IMR-90 (cell line): ENCODE data around the gene PDGFD. TPM values are rescaled to one million over a fixed set of nuclear protein-coding genes. Genes with fewer than 3 reads are reported as not detected.

Source experiments
- ATAC-seq: fragments of 200-7000 bp; cut with Tn5 transposase; 2 replicates; pipeline ENCODE4 v1.9.1; 2020; ENCODE audit warnings: low read depth, mild to moderate bottlenecking, moderate library complexity
- BruUV-seq: library from RNA; stranded (reverse); fragments of 400-500 nt; replicated peaks from 2 replicates; lab custom pipeline; 2021; lab: Mats Ljungman, UMichigan
- CTCF ChIA-PET: fragments of 300-600 bp; formaldehyde crosslinking; extraction: SDS; loops from one replicate; lab custom pipeline; 2021; ENCODE audit warnings: antibody characterized with exemption; lab: Yijun Ruan, JAX
- POLR2A ChIA-PET: fragments of 300-600 bp; sonication (Branson Sonifier 250); formaldehyde crosslinking; loops from one replicate; lab custom pipeline; 2022; ENCODE audit warnings: antibody characterized with exemption; ENCODE audit not compliant: unreplicated experiment; lab: Charles Lee
- DNase-seq: peaks from one replicate; pipeline ENCODE4 v3.0.0; 2013
- H2AFZ ChIP-seq: replicated peaks from 2 replicates; pipeline ENCODE3; 2013; ENCODE audit warnings: low read length, mild to moderate bottlenecking; ENCODE audit not compliant: poor library complexity
- H2AK5ac ChIP-seq: 2 replicates; pipeline ENCODE4 v1.6.1; 2013; ENCODE audit warnings: low read depth, low read length, inconsistent platforms
- H2AK9ac ChIP-seq: replicated peaks from 2 replicates; pipeline ENCODE3; 2013; ENCODE audit warnings: mild to moderate bottlenecking, low read depth, low read length, moderate library complexity; ENCODE audit not compliant: poor library complexity
- H2BK120ac ChIP-seq: 2 replicates; pipeline ENCODE4 v1.6.1; 2013; ENCODE audit warnings: low read depth, low read length, inconsistent platforms
- H2BK15ac ChIP-seq: 3 replicates; pipeline ENCODE4 v1.6.1; 2013; ENCODE audit warnings: low read depth, low read length, inconsistent platforms
- H2BK20ac ChIP-seq: 2 replicates; pipeline ENCODE4 v1.6.1; 2013; ENCODE audit warnings: low read depth, mild to moderate bottlenecking, inconsistent platforms, low read length, moderate library complexity
- H2BK5ac ChIP-seq: 2 replicates; pipeline ENCODE4 v1.6.1; 2013; ENCODE audit warnings: mild to moderate bottlenecking, low read depth, low read length, inconsistent platforms; ENCODE audit not compliant: poor library complexity, severe bottlenecking
- H3K14ac ChIP-seq: replicated peaks from 2 replicates; pipeline ENCODE4 v1.6.1; 2013; ENCODE audit warnings: low read depth, low read length, inconsistent platforms
- H3K18ac ChIP-seq: 2 replicates; pipeline ENCODE4 v1.6.1; 2013; ENCODE audit warnings: low read depth, low read length, control low read depth
- H3K23ac ChIP-seq: 2 replicates; pipeline ENCODE4 v1.6.1; 2013; ENCODE audit warnings: low read depth, low read length, inconsistent platforms
- H3K27ac ChIP-seq: 2 replicates; pipeline ENCODE4 v1.5.1; 2013; ENCODE audit warnings: mild to moderate bottlenecking, control low read depth, low read length; ENCODE audit not compliant: insufficient read depth
- H3K27me3 ChIP-seq: 2 replicates; pipeline ENCODE4 v1.6.1; 2013; ENCODE audit warnings: low read length; ENCODE audit not compliant: control insufficient read depth, insufficient read depth
- H3K36me3 ChIP-seq: 2 replicates; pipeline ENCODE4 v1.6.1; 2013; ENCODE audit warnings: low read length, mixed read lengths; ENCODE audit not compliant: control insufficient read depth, insufficient read depth
- H3K4ac ChIP-seq: 2 replicates; pipeline ENCODE4 v1.6.1; 2013; ENCODE audit warnings: low read depth, low read length, inconsistent platforms
- H3K4me1 ChIP-seq: 2 replicates; pipeline ENCODE4 v1.6.1; 2013; ENCODE audit warnings: low read length, mixed read lengths; ENCODE audit not compliant: control insufficient read depth, insufficient read depth
- H3K4me2 ChIP-seq: 2 replicates; pipeline ENCODE4 v1.6.1; 2013; ENCODE audit warnings: low read depth, mild to moderate bottlenecking, control low read depth, low read length, moderate library complexity
- H3K4me3 ChIP-seq: 2 replicates; pipeline ENCODE4 v1.5.1; 2013; ENCODE audit warnings: low read depth, mild to moderate bottlenecking, control low read depth, low read length, moderate library complexity; ENCODE audit not compliant: insufficient read depth
- H3K56ac ChIP-seq: 2 replicates; pipeline ENCODE4 v1.6.1; 2013; ENCODE audit warnings: low read length, inconsistent platforms; ENCODE audit not compliant: insufficient read depth; ENCODE audit errors: extremely low read depth
- H3K79me1 ChIP-seq, 2 experiments: 2 replicates each; pipeline ENCODE4 v1.6.1; 2013; ENCODE audit warnings: low read length in 2 of 2, inconsistent platforms in 1 of 2, low read depth in 1 of 2
- H3K9ac ChIP-seq: 2 replicates; pipeline ENCODE4 v1.6.1; 2013; ENCODE audit warnings: low read depth, low read length, control low read depth
- H3K9me1 ChIP-seq: 2 replicates; pipeline ENCODE4 v1.6.1; 2013; ENCODE audit warnings: low read length, inconsistent platforms; ENCODE audit not compliant: insufficient read depth
- H3K9me3 ChIP-seq: 2 replicates; pipeline ENCODE4 v1.6.1; 2013; ENCODE audit warnings: low read length; ENCODE audit not compliant: control insufficient read depth, insufficient read depth
- H4K20me1 ChIP-seq: 2 replicates; pipeline ENCODE4 v1.6.1; 2013; ENCODE audit warnings: low read length, inconsistent platforms; ENCODE audit not compliant: insufficient read depth
- H4K5ac ChIP-seq: 2 replicates; pipeline ENCODE4 v1.6.1; 2013; ENCODE audit warnings: mild to moderate bottlenecking, low read depth, low read length, control low read depth
- H4K8ac ChIP-seq, 2 experiments: 2 replicates each; pipeline ENCODE4 v1.6.1; 2013; ENCODE audit warnings: low read depth in 2 of 2, low read length in 2 of 2, control low read depth in 1 of 2, inconsistent platforms in 1 of 2
- H4K91ac ChIP-seq: 2 replicates; pipeline ENCODE4 v1.6.1; 2013; ENCODE audit warnings: low read depth, low read length, inconsistent platforms; ENCODE audit not compliant: insufficient read depth
- BHLHE40 ChIP-seq: fragments of 150-350 bp; IDR thresholded peaks from 2 replicates; pipeline ENCODE4 v1.6.1; 2016; ENCODE audit warnings: mild to moderate bottlenecking, low read depth, low read length
- CEBPB ChIP-seq: IDR thresholded peaks from 2 replicates; pipeline ENCODE4 v1.6.1; 2012; ENCODE audit warnings: low read depth, low read length, improper control_type of control experiment
- CHD1 ChIP-seq: IDR thresholded peaks from 2 replicates; pipeline ENCODE4 v1.6.1; 2012; ENCODE audit warnings: low read depth, low read length, improper control_type of control experiment
- FOS ChIP-seq: fragments of 150-350 bp; IDR thresholded peaks from 2 replicates; pipeline ENCODE4 v1.6.1; 2016; ENCODE audit warnings: low read depth, low read length
- MAFK ChIP-seq: IDR thresholded peaks from 2 replicates; pipeline ENCODE4 v1.6.1; 2012; ENCODE audit warnings: low read depth, low read length, improper control_type of control experiment
- MAZ ChIP-seq: IDR thresholded peaks from 2 replicates; pipeline ENCODE4 v1.6.1; 2012; ENCODE audit warnings: low read depth, mild to moderate bottlenecking, low read length, improper control_type of control experiment, moderate library complexity, borderline replicate concordance
- MXI1 ChIP-seq: IDR thresholded peaks from 2 replicates; pipeline ENCODE4 v1.6.1; 2012; ENCODE audit warnings: low read depth, mild to moderate bottlenecking, low read length, moderate library complexity, borderline replicate concordance
- NFE2L2 ChIP-seq: fragments of 150-350 bp; IDR thresholded peaks from 2 replicates; pipeline ENCODE4 v1.6.1; 2016; ENCODE audit warnings: low read depth, mild to moderate bottlenecking, low read length
- POLR2A ChIP-seq: IDR thresholded peaks from 2 replicates; pipeline ENCODE4 v1.6.1; 2012; ENCODE audit warnings: mild to moderate bottlenecking, low read depth, low read length
- RAD21 ChIP-seq: IDR thresholded peaks from 2 replicates; pipeline ENCODE4 v1.6.1; 2012; ENCODE audit warnings: low read length, improper control_type of control experiment
- RCOR1 ChIP-seq: IDR thresholded peaks from 2 replicates; pipeline ENCODE4 v1.6.1; 2012; ENCODE audit warnings: mild to moderate bottlenecking, low read length, improper control_type of control experiment; ENCODE audit not compliant: insufficient replicate concordance
- RFX5 ChIP-seq: IDR thresholded peaks from 2 replicates; pipeline ENCODE4 v1.8.0; 2012; ENCODE audit warnings: low read depth, mild to moderate bottlenecking, low read length, moderate library complexity
- SMC3 ChIP-seq: fragments of 150-350 bp; IDR thresholded peaks from 2 replicates; pipeline ENCODE4 v1.6.1; 2016; ENCODE audit warnings: low read depth, mild to moderate bottlenecking, antibody characterized with exemption, low read length, moderate library complexity
- USF2 ChIP-seq: fragments of 150-350 bp; IDR thresholded peaks from 2 replicates; pipeline ENCODE4 v1.6.1; 2017; ENCODE audit warnings: mild to moderate bottlenecking, antibody characterized with exemption, low read length, low read depth
- WGBS, 2 experiments: methylation state at CpG; one replicate each; pipeline versions ENCODE4 v1.1.5 to v1.1.7; 2013; ENCODE audit warnings: missing lambda C conversion rate in 2 of 2; ENCODE audit not compliant: insufficient read length in 1 of 2; ENCODE audit errors: extremely low coverage in 2 of 2; 5-methylcytosine and 5-hydroxymethylcytosine counted together
- dilution Hi-C: fragments of 300-500 bp; cut with HindIII; formaldehyde crosslinking; loops from one replicate; pipeline ENCODE4 v1.14.3; 2018; ENCODE audit warnings: low sequenced_read_pairs; ENCODE audit not compliant: unreplicated experiment
- in situ Hi-C: fragments of 300-500 bp; cut with MboI; formaldehyde crosslinking; loops from 3 replicates; pipeline ENCODE4 v1.14.3; 2019; ENCODE audit warnings: low sequenced_read_pairs, inconsistent platforms, mixed read lengths
- intact Hi-C: fragments of 100-400 bp; cut with micrococcal nuclease; formaldehyde crosslinking; loops from 2 replicates; pipeline ENCODE4 v1.10.0; 2022
- polyA plus RNA-seq, 3 experiments: library from polyadenylated mRNA; depleted of rRNA; stranded (reverse); fragments of >200 nt; gene quantifications; 2 replicates each; pipeline ENCODE4 v1.2.3, GENCODE V29; 2012; ENCODE audit warnings: low replicate concordance in 1 of 3
- total RNA-seq: library from RNA; depleted of rRNA; stranded (reverse); fragments of >200 nt; gene quantifications from 2 replicates; pipeline ENCODE4 v1.2.3, GENCODE V29; 2012
- TF ChIP-seq, protein P1 (sequence below): fragments of 150-350 bp; IDR thresholded peaks from 2 replicates; pipeline ENCODE4 v1.6.1; 2016; ENCODE audit warnings: low read depth, mild to moderate bottlenecking, low read length, moderate library complexity, borderline replicate concordance
- TF ChIP-seq, protein P2 (sequence below): conservative IDR thresholded peaks from 2 replicates; pipeline ENCODE4 v1.5.1; 2012; ENCODE audit warnings: mild to moderate bottlenecking, low read depth, low read length, improper control_type of control experiment

Gene PDGFD
- total and polyA plus RNA-seq, 2 of the 4 experiments (the other 2 are of a cell fraction) = 2.1 to 3.0 TPM

GRCh38 chr11:103906291-103906867 lies 257.6 kb downstream of the PDGFD start:
- Histone ChIP-seq H3K14ac (no peak overlapping the region), H4K91ac (no peak overlapping the region), H3K4me2 (no peak overlapping the region), H3K23ac (no peak overlapping the region), H2AK5ac (no peak overlapping the region), H2AK9ac (no peak overlapping the region), H3K27ac (no peak overlapping the region), H3K56ac (no peak overlapping the region), H2BK15ac (0 out of 3 replicates have a peak overlapping the region, but pooled peaks have one; percentile 52), H3K9me1 (no peaks in the 10 kb centered on the region), H3K4me3 (no peak overlapping the region), H3K9me3 (no peaks in the 10 kb centered on the region), H3K27me3 (no peaks in the 10 kb centered on the region), H2BK120ac (no peak overlapping the region), H2BK20ac (no peak overlapping the region), H3K36me3 (peaks cover 3% of the 10 kb centered on the region; the same call in 1 of the 2 replicates), H2BK5ac (no peak overlapping the region), H2AFZ (no peak overlapping the region), H3K4me1 (no peaks in the 10 kb centered on the region), H4K20me1 (no peaks in the 10 kb centered on the region), H3K79me1 (no peaks in the 10 kb centered on the region), H3K9ac (no peak overlapping the region), H3K4ac (no peak overlapping the region), H3K18ac (no peak overlapping the region; the same call in 1 of the 2 replicates), H4K5ac (no peak overlapping the region), H4K8ac (no peak overlapping the region)
- DNase-seq = no peak
- dilution Hi-C loops (no loop called here), intact Hi-C loops (no loop called here), in situ Hi-C loops (no loop called here)
- ChIA-PET CTCF (no interaction called here), POLR2A (no interaction called here)
- no TSS peak for BruUV-seq
- TF ChIP-seq USF2 = no peak
- TF ChIP-seq RCOR1 = no peak
- no peak for TF ChIP-seq MXI1
- no peak for TF ChIP-seq BHLHE40
- no peak for TF ChIP-seq NFE2L2
- no peak for TF ChIP-seq CHD1
- TF ChIP-seq POLR2A = no peak
- TF ChIP-seq RFX5 = no peak
- no peak for TF ChIP-seq RAD21
- TF ChIP-seq CEBPB = no peak
- no peak for TF ChIP-seq SMC3
- no peak for TF ChIP-seq MAZ
- no peak for TF ChIP-seq MAFK
- TF ChIP-seq, protein P1, sequence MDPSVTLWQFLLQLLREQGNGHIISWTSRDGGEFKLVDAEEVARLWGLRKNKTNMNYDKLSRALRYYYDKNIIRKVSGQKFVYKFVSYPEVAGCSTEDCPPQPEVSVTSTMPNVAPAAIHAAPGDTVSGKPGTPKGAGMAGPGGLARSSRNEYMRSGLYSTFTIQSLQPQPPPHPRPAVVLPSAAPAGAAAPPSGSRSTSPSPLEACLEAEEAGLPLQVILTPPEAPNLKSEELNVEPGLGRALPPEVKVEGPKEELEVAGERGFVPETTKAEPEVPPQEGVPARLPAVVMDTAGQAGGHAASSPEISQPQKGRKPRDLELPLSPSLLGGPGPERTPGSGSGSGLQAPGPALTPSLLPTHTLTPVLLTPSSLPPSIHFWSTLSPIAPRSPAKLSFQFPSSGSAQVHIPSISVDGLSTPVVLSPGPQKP = no peak
- no peak for TF ChIP-seq FOS
- TF ChIP-seq, protein P2, sequence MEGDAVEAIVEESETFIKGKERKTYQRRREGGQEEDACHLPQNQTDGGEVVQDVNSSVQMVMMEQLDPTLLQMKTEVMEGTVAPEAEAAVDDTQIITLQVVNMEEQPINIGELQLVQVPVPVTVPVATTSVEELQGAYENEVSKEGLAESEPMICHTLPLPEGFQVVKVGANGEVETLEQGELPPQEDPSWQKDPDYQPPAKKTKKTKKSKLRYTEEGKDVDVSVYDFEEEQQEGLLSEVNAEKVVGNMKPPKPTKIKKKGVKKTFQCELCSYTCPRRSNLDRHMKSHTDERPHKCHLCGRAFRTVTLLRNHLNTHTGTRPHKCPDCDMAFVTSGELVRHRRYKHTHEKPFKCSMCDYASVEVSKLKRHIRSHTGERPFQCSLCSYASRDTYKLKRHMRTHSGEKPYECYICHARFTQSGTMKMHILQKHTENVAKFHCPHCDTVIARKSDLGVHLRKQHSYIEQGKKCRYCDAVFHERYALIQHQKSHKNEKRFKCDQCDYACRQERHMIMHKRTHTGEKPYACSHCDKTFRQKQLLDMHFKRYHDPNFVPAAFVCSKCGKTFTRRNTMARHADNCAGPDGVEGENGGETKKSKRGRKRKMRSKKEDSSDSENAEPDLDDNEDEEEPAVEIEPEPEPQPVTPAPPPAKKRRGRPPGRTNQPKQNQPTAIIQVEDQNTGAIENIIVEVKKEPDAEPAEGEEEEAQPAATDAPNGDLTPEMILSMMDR = no peak
- no CpG with 5 or more reads among the region's 1 CpG for WGBS, 2 experiments
- ATAC-seq = no peak
